HepG2 (cell line): ENCODE measurements around the gene RNF25. TPM values are rescaled to one million over a fixed set of nuclear protein-coding genes. Genes with fewer than 3 reads are reported as not detected.

Source experiments
- DNMT3B ChIP-seq: conservative IDR thresholded peaks from 2 replicates; pipeline ENCODE4 v1.6.1; 2016; ENCODE audit warnings: missing biosample characterization, control low read depth
- ESRRA ChIP-seq: sonication (generic); formaldehyde crosslinking; IDR thresholded peaks from 2 replicates; pipeline ENCODE4 v1.5.1; 2020; ENCODE audit warnings: mild to moderate bottlenecking, low read depth, missing genetic modification reagents
- HDAC1 ChIP-seq: sonication (generic); formaldehyde crosslinking; IDR thresholded peaks from 2 replicates; pipeline ENCODE4 v1.5.1; 2020; ENCODE audit warnings: mild to moderate bottlenecking, missing genetic modification reagents
- MAFG ChIP-seq: sonication (generic); formaldehyde crosslinking; IDR thresholded peaks from 2 replicates; pipeline ENCODE4 v1.5.1; 2020; ENCODE audit warnings: mild to moderate bottlenecking, missing genetic modification reagents
- NCOA1 ChIP-seq: sonication (generic); formaldehyde crosslinking; IDR thresholded peaks from 2 replicates; pipeline ENCODE4 v1.9.0; 2021; ENCODE audit warnings: missing genetic modification reagents
- SP4 ChIP-seq: sonication (generic); formaldehyde crosslinking; IDR thresholded peaks from 2 replicates; pipeline ENCODE4 v1.8.1; 2023; ENCODE audit warnings: mild to moderate bottlenecking, missing genetic modification reagents
- ZBTB21 ChIP-seq: sonication (generic); formaldehyde crosslinking; IDR thresholded peaks from 2 replicates; pipeline ENCODE4 v1.4.0; 2020; ENCODE audit warnings: missing genetic modification reagents
- ZMYM2 ChIP-seq: sonication (generic); formaldehyde crosslinking; IDR thresholded peaks from 2 replicates; pipeline ENCODE4 v1.8.0; 2022; ENCODE audit warnings: mild to moderate bottlenecking, missing genetic modification reagents
- ZNF143 ChIP-seq: sonication (generic); formaldehyde crosslinking; IDR thresholded peaks from 2 replicates; pipeline ENCODE4 v1.4.0; 2020; ENCODE audit warnings: missing genetic modification reagents
- ZNF792 ChIP-seq: IDR thresholded peaks from 2 replicates; pipeline ENCODE4 v1.6.1; 2016
- ZNF83 ChIP-seq: sonication (generic); formaldehyde crosslinking; IDR thresholded peaks from 2 replicates; pipeline ENCODE4 v1.4.0; 2020; ENCODE audit warnings: missing genetic modification reagents, mild to moderate bottlenecking, borderline replicate concordance
- polyA plus RNA-seq, 8 experiments: library from polyadenylated mRNA; depleted of rRNA in 3 of 8; stranded (reverse) in 7 of 8; unstranded in 1 of 8; fragments of >200 nt; fragmentation: Illumina TruSeq in 4 of 8; extraction: Trizol in 4 of 8; gene quantifications; 2 replicates each; pipeline versions ENCODE4 v1.2.1 to v1.2.3, GENCODE V29; 2011 to 2016; ENCODE audit warnings: low read depth in 4 of 8, missing spikeins in 1 of 8, mixed read lengths in 1 of 8; ENCODE audit not compliant: insufficient read depth in 1 of 8
- total RNA-seq, 5 experiments: library from RNA; depleted of rRNA; stranded (reverse); fragments of >200 nt; fragmentation: Illumina TruSeq; extraction: Trizol; gene quantifications; 2 replicates each; pipeline ENCODE4 v1.2.3, GENCODE V29; 2016; ENCODE audit warnings: low read depth in 1 of 5
- TF ChIP-seq, protein P1 (sequence below): sonication (generic); formaldehyde crosslinking; IDR thresholded peaks from 2 replicates; pipeline ENCODE4 v1.4.0; 2020; ENCODE audit warnings: mild to moderate bottlenecking, low read depth, missing genetic modification reagents
- TF ChIP-seq, protein P2 (sequence below): sonication (generic); formaldehyde crosslinking; IDR thresholded peaks from 2 replicates; pipeline ENCODE4 v1.5.0; 2020; ENCODE audit warnings: mild to moderate bottlenecking, missing genetic modification reagents, borderline replicate concordance
- TF ChIP-seq, protein P3 (sequence below): sonication (generic); formaldehyde crosslinking; IDR thresholded peaks from 2 replicates; pipeline ENCODE4 v1.8.1; 2023; ENCODE audit warnings: mild to moderate bottlenecking, missing genetic modification reagents
- TF ChIP-seq, protein P4 (sequence below): sonication (generic); formaldehyde crosslinking; IDR thresholded peaks from 2 replicates; pipeline ENCODE4 v1.5.1; 2020; ENCODE audit warnings: missing genetic modification reagents, mild to moderate bottlenecking, borderline replicate concordance
- TF ChIP-seq, protein P5 (sequence below): sonication (generic); formaldehyde crosslinking; IDR thresholded peaks from 2 replicates; pipeline ENCODE4 v1.5.0; 2020; ENCODE audit warnings: missing genetic modification reagents

RNF25 gene
- total and polyA plus RNA-seq, 2 of the 13 experiments (the other 11 are each of a cell fraction or from before 2014, with no cell fraction given) = 37.0 to 87.6 TPM

DNA sequence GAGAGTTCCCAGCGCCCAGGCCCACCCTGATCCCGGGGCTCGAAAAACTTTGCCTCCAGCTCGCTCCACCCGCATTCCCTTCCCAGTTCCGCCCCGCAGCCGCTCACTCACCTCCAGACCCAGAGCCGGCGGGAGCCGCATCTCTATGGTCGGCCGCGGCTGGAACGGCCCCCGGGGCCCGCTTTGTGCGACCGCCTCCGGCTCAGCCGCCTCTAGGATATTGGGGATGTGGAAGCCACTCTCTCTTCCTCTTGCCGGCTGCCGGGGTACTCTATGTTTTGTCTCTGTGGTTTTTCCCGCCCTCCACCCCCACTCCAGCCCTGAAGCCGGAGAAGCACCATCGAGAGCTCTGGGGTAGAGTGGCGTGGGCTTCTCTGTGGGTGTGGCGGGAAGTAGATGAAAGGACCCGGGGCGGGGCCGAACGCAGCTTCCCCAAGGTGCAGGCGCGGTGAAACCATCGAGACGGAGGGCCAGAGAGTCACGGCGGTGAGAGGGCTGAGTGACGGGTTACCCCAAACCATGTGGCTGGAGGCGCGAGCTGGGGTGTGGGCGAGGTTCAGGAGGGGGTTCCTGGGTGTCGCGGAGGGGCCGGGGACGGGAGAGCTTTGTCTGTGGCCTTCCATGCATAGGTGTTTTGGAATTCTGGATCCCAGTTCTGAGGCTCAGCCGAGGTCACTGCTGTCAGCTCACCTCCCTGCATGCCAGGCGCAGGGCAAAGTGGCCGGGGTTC lies 12.4 kb downstream of the RNF25 start, which contains the start of the genes BCS1L and ZNF142 (continued):
- TF ChIP-seq, protein P1, sequence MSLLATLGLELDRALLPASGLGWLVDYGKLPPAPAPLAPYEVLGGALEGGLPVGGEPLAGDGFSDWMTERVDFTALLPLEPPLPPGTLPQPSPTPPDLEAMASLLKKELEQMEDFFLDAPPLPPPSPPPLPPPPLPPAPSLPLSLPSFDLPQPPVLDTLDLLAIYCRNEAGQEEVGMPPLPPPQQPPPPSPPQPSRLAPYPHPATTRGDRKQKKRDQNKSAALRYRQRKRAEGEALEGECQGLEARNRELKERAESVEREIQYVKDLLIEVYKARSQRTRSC = no peak; the same call in 1 of the 2 replicates
- TF ChIP-seq ZNF143 (CRISPR knock-in tag) (peak; percentile 45), ZMYM2 (CRISPR knock-in tag) (no peak), ZNF792 (CRISPR knock-in tag) (peak; percentile 66; the same call in 1 of the 2 replicates), ZNF83 (no peak), NCOA1 (CRISPR knock-in tag) (no peak; the same call in 1 of the 2 replicates), HDAC1 (CRISPR knock-in tag) (no peak; the same call in none of the 2 replicates), ZBTB21 (no peak), ESRRA (CRISPR knock-in tag) (peak; percentile 58), DNMT3B (no peak), MAFG (CRISPR knock-in tag) (no peak), SP4 (CRISPR knock-in tag) (peak; percentile 88)
- TF ChIP-seq, protein P2, sequence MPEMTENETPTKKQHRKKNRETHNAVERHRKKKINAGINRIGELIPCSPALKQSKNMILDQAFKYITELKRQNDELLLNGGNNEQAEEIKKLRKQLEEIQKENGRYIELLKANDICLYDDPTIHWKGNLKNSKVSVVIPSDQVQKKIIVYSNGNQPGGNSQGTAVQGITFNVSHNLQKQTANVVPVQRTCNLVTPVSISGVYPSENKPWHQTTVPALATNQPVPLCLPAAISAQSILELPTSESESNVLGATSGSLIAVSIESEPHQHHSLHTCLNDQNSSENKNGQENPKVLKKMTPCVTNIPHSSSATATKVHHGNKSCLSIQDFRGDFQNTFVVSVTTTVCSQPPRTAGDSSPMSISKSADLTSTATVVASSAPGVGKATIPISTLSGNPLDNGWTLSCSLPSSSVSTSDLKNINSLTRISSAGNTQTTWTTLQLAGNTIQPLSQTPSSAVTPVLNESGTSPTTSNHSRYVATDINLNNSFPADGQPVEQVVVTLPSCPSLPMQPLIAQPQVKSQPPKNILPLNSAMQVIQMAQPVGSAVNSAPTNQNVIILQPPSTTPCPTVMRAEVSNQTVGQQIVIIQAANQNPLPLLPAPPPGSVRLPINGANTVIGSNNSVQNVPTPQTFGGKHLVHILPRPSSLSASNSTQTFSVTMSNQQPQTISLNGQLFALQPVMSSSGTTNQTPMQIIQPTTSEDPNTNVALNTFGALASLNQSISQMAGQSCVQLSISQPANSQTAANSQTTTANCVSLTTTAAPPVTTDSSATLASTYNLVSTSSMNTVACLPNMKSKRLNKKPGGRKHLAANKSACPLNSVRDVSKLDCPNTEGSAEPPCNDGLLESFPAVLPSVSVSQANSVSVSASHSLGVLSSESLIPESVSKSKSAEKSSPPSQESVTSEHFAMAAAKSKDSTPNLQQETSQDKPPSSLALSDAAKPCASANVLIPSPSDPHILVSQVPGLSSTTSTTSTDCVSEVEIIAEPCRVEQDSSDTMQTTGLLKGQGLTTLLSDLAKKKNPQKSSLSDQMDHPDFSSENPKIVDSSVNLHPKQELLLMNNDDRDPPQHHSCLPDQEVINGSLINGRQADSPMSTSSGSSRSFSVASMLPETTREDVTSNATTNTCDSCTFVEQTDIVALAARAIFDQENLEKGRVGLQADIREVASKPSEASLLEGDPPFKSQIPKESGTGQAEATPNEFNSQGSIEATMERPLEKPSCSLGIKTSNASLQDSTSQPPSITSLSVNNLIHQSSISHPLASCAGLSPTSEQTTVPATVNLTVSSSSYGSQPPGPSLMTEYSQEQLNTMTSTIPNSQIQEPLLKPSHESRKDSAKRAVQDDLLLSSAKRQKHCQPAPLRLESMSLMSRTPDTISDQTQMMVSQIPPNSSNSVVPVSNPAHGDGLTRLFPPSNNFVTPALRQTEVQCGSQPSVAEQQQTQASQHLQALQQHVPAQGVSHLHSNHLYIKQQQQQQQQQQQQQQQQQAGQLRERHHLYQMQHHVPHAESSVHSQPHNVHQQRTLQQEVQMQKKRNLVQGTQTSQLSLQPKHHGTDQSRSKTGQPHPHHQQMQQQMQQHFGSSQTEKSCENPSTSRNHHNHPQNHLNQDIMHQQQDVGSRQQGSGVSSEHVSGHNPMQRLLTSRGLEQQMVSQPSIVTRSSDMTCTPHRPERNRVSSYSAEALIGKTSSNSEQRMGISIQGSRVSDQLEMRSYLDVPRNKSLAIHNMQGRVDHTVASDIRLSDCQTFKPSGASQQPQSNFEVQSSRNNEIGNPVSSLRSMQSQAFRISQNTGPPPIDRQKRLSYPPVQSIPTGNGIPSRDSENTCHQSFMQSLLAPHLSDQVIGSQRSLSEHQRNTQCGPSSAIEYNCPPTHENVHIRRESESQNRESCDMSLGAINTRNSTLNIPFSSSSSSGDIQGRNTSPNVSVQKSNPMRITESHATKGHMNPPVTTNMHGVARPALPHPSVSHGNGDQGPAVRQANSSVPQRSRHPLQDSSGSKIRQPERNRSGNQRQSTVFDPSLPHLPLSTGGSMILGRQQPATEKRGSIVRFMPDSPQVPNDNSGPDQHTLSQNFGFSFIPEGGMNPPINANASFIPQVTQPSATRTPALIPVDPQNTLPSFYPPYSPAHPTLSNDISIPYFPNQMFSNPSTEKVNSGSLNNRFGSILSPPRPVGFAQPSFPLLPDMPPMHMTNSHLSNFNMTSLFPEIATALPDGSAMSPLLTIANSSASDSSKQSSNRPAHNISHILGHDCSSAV (CRISPR knock-in tag) = no peak
- TF ChIP-seq, protein P3, sequence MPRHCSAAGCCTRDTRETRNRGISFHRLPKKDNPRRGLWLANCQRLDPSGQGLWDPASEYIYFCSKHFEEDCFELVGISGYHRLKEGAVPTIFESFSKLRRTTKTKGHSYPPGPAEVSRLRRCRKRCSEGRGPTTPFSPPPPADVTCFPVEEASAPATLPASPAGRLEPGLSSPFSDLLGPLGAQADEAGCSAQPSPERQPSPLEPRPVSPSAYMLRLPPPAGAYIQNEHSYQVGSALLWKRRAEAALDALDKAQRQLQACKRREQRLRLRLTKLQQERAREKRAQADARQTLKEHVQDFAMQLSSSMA (CRISPR knock-in tag) = 0 out of 2 replicates have a peak, but pooled peaks have one; percentile 48
- TF ChIP-seq, protein P4, sequence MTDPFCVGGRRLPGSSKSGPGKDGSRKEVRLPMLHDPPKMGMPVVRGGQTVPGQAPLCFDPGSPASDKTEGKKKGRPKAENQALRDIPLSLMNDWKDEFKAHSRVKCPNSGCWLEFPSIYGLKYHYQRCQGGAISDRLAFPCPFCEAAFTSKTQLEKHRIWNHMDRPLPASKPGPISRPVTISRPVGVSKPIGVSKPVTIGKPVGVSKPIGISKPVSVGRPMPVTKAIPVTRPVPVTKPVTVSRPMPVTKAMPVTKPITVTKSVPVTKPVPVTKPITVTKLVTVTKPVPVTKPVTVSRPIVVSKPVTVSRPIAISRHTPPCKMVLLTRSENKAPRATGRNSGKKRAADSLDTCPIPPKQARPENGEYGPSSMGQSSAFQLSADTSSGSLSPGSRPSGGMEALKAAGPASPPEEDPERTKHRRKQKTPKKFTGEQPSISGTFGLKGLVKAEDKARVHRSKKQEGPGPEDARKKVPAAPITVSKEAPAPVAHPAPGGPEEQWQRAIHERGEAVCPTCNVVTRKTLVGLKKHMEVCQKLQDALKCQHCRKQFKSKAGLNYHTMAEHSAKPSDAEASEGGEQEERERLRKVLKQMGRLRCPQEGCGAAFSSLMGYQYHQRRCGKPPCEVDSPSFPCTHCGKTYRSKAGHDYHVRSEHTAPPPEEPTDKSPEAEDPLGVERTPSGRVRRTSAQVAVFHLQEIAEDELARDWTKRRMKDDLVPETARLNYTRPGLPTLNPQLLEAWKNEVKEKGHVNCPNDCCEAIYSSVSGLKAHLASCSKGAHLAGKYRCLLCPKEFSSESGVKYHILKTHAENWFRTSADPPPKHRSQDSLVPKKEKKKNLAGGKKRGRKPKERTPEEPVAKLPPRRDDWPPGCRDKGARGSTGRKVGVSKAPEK (CRISPR knock-in tag) = 0 out of 2 replicates have a peak, but pooled peaks have one; percentile 17
- TF ChIP-seq, protein P5, sequence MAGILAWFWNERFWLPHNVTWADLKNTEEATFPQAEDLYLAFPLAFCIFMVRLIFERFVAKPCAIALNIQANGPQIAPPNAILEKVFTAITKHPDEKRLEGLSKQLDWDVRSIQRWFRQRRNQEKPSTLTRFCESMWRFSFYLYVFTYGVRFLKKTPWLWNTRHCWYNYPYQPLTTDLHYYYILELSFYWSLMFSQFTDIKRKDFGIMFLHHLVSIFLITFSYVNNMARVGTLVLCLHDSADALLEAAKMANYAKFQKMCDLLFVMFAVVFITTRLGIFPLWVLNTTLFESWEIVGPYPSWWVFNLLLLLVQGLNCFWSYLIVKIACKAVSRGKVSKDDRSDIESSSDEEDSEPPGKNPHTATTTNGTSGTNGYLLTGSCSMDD (CRISPR knock-in tag) = no peak
